ENCODE measurements around the gene SKIDA1. TPM values are rescaled to one million over a fixed set of nuclear protein-coding genes. Genes with fewer than 3 reads are reported as not detected.

Gene SKIDA1
- total and polyA plus RNA-seq, 7 donors, result 0.10 to 4.2 (median 2.9) TPM; not detected in 2

- no peaks in the 10 kb centered on the region for H3K36me3 ChIP-seq
- peaks cover 0 to 33% (median 11%) of the 10 kb centered on the region in 4 donors for H3K4me1 ChIP-seq
- intact Hi-C loops (cut with DNase I), result loop anchor here (5.0 to 10.0 kb wide), 6 partner anchors 95 to 1487 kb away; partner anchors contain the start of gene DNAJC1
- H3K27me3 ChIP-seq, result no peaks in the 10 kb centered on the region
- H3K27ac ChIP-seq, result peak overlapping the region in 1 of 4 donors; percentile 34
- H3K9me3 ChIP-seq, result no peaks in the 10 kb centered on the region
- DNase-seq, result no peak
- peak overlapping the region in 3 of 4 donors; percentile 12 to 34 (median 21) for H3K4me3 ChIP-seq
- 43 to 58% methylated on average over 72 of the region's 72 CpGs for WGBS, 2 donors
- TF ChIP-seq POLR2A (IDR thresholded peaks at IDR 0.05), result no peak
- TF ChIP-seq CTCF (IDR thresholded peaks at IDR 0.05), result no peak
- no peak for TF ChIP-seq EP300 (IDR thresholded peaks at IDR 0.05)
- no peak for TF ChIP-seq POLR2AphosphoS5 (IDR thresholded peaks at IDR 0.05)
These were observed 25.5 kb downstream of the SKIDA1 start for GRCh38 chr10:21499701-21500577.

DNA sequence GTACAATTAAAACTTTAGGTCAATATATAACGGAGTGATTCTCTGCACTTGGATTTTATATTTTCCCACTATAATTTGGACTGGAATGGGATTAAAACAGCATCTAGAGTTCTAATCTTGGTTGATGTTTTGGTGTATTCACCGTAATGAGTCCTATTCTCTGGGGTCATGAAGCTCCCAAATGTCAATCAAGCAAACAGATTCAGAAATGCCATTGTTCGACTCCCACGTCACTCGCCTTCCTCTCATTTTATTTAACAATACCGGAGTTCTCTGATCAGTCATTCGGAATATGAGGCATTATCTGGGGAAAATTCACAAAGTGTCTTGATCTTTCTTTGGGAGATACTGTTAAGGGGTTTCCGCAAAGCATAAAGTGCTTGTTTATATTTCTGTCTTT, 26.5 kb downstream of the SKIDA1 start:
- Histone ChIP-seq H3K9me3 (no peaks in the 10 kb centered on the region), H3K4me1 (peaks cover 0 to 43% (median 20%) of the 10 kb centered on the region in 4 donors), H3K36me3 (no peaks in the 10 kb centered on the region), H3K27me3 (no peaks in the 10 kb centered on the region), H3K4me3 (no peak overlapping the region), H3K27ac (no peak overlapping the region)
- WGBS, 2 donors, result 83 to 94% methylated on average over 8 of the region's 8 CpGs
- intact Hi-C loops (cut with DNase I), result loop anchor here (5.0 to 10.0 kb wide), 6 partner anchors 96 to 1488 kb away; partner anchors contain the start of gene DNAJC1
- TF ChIP-seq EP300 (IDR thresholded peaks at IDR 0.05) (no peak), POLR2AphosphoS5 (IDR thresholded peaks at IDR 0.05) (no peak), CTCF (IDR thresholded peaks at IDR 0.05) (no peak), POLR2A (IDR thresholded peaks at IDR 0.05) (no peak)
- DNase-seq, result no peak

- intact Hi-C loops (cut with DNase I), result loop anchor here (5.0 to 10.0 kb wide), 6 partner anchors 96 to 1489 kb away; partner anchors contain the start of gene DNAJC1
- WGBS, 2 donors, result 16 to 72% methylated on average over 2 of the region's 2 CpGs
- H3K4me1 ChIP-seq, result peaks cover 0 to 45% (median 20%) of the 10 kb centered on the region in 4 donors
These were observed 27.1 kb downstream of the SKIDA1 start for GRCh38 chr10:21498377-21498776.

DNA sequence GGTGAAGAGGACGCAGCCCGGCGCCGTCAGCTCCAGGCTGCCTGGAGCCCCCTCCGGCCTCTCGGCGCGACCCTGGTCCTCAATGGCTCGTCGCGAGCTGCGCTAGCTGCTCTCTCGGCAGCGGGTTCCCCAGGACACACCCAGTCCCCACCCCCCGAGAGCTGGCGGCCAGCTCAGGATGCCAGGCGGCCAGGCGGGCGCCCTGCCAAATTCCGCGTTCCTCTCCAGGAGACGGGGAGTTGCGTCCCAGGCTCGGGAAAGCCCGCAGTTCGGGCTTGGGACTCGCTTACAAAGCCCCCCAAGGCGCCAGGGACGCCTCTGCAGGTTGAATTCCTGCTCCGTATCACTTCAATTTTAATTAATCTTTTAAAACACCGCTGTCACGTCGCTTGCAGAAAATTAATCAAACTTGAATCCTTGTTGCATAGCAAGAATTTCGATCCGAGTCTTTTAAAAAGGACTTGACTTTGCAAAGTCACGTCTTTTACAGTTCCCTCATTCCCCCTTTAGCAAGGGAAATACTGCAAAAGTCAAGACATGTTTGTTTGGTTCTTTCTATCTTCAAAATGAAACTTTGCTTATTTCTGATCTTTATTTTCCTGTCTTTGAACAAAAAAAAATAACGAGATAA, 28.2 kb downstream of the SKIDA1 start:
- TF ChIP-seq POLR2A (IDR thresholded peaks at IDR 0.05), result no peak
- TF ChIP-seq CTCF (IDR thresholded peaks at IDR 0.05), result no peak
- peak in 1 of 4 donors; percentile 51 for TF ChIP-seq EP300 (IDR thresholded peaks at IDR 0.05)
- peak; percentile 51 to 76 (median 74) for TF ChIP-seq POLR2AphosphoS5 (IDR thresholded peaks at IDR 0.05)
- peak; percentile 96 for DNase-seq
- WGBS, 2 donors, result 1 to 3% methylated on average over 37 of the region's 37 CpGs
- Histone ChIP-seq H3K27me3 (no peaks in the 10 kb centered on the region), H3K4me1 (peaks cover 0 to 45% (median 20%) of the 10 kb centered on the region in 4 donors), H3K27ac (peak overlapping the region; percentile 73 to 81 (median 74)), H3K36me3 (no peaks in the 10 kb centered on the region), H3K9me3 (no peaks in the 10 kb centered on the region), H3K4me3 (peak overlapping the region; percentile 50 to 83 (median 66))
- intact Hi-C loops (cut with DNase I), result loop anchor here (2.0 to 10.0 kb wide), 9 partner anchors 18 to 1490 kb away; partner anchors contain the start of genes DNAJC1 and MLLT10

More at GRCh38 chr10:21498377-21498776, 27.1 kb downstream of the SKIDA1 start:
- TF ChIP-seq EP300 (IDR thresholded peaks at IDR 0.05) (no peak), CTCF (IDR thresholded peaks at IDR 0.05) (no peak), POLR2A (IDR thresholded peaks at IDR 0.05) (no peak), POLR2AphosphoS5 (IDR thresholded peaks at IDR 0.05) (no peak)
- Histone ChIP-seq H3K4me3 (no peak overlapping the region), H3K27me3 (no peaks in the 10 kb centered on the region), H3K9me3 (no peaks in the 10 kb centered on the region), H3K36me3 (no peaks in the 10 kb centered on the region), H3K27ac (no peak overlapping the region)
- DNase-seq, result no peak
